HEK293T (cell line): ENCODE data around the gene C1orf56.

Experiments
- BHLHE40 ChIP-seq: fragments of 450-650 bp; IDR thresholded peaks from 2 replicates; pipeline ENCODE4 v1.6.1; 2016; ENCODE audit warnings: mild to moderate bottlenecking, moderate library complexity, borderline replicate concordance
- ELF4 ChIP-seq: fragments of 450-650 bp; IDR thresholded peaks from 2 replicates; pipeline ENCODE4 v1.6.1; 2017; ENCODE audit warnings: antibody characterized with exemption
- FOXK2 ChIP-seq: fragments of 450-650 bp; IDR thresholded peaks from 2 replicates; pipeline ENCODE4 v1.6.1; 2016; ENCODE audit warnings: mild to moderate bottlenecking
- SP1 ChIP-seq: fragments of 450-650 bp; IDR thresholded peaks from 2 replicates; pipeline ENCODE4 v1.6.1; 2017
- SUZ12 ChIP-seq: fragments of 450-650 bp; IDR thresholded peaks from 2 replicates; pipeline ENCODE4 v1.6.1; 2016; ENCODE audit warnings: mild to moderate bottlenecking

DNA sequence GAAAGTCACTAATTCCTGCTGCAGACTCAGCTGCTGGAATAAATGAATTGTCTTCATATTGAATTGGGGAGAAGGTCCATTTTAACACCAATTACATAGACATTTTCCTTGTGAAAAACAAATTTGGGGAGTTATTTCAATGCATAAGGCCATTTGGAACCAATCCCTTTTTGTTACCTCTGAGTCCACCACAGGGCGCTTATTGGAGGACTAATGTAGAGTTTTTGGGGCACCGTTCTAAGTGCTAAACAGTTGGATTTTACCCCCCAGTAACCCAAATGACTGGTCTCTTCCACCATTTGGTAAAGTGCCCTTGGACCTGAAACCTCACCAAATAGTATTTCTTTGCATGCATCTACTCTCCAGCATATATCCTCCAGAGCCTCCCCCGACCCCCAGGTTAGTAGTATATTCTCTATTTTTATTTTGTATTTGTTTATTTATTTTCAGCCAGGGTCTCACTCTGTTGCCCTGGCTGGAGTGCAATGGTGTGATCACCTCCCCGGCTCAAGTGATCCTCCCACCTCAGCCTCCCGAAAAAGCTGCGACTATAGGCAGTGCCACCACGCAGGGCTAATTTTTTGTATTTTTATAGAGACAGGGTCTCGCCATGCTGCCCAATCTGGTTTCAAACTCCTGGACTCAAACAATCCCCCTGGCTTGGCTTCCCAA, 37.7 kb upstream of the C1orf56 start:
- TF ChIP-seq SUZ12, result no peak
- no peak for TF ChIP-seq FOXK2
- no peak for TF ChIP-seq SP1
- no peak for TF ChIP-seq BHLHE40
- TF ChIP-seq ELF4, result no peak
